HG03039 (cell line): ENCODE results near the gene NNMT.
"Not testable (repeated sequence)": the region's sequence is repeated elsewhere in the genome, so short reads cannot be mapped to it uniquely, and the experiment has no call there.

Source experiments
- ATAC-seq: cut with Tn5 transposase; IDR thresholded peaks from one replicate; pipeline ENCODE4 v1.9.1; 2021; ENCODE audit warnings: mild to moderate bottlenecking, moderate library complexity; ENCODE audit not compliant: unreplicated experiment

Gene NNMT

DNA sequence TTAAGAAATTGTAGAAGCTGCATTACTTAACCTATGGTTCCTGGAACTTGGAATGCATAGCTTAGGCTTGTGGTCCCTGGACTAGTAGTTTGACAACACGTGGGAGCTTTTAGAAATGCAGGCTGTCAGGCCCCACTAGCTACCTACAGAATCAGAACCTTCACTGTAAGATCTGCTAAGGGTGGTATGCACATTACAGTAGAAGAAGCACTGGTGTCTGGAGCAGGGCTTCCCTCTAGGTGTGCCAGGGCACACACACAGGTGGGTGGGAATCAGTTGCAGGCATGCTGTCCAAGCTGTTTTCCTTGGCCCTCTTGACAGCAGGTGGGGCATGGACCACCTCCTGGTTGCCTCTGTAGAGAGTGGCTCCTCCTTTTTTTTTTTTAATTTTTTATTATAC is 8.8 kb downstream of the NNMT start:
- no peak for ATAC-seq

DNA sequence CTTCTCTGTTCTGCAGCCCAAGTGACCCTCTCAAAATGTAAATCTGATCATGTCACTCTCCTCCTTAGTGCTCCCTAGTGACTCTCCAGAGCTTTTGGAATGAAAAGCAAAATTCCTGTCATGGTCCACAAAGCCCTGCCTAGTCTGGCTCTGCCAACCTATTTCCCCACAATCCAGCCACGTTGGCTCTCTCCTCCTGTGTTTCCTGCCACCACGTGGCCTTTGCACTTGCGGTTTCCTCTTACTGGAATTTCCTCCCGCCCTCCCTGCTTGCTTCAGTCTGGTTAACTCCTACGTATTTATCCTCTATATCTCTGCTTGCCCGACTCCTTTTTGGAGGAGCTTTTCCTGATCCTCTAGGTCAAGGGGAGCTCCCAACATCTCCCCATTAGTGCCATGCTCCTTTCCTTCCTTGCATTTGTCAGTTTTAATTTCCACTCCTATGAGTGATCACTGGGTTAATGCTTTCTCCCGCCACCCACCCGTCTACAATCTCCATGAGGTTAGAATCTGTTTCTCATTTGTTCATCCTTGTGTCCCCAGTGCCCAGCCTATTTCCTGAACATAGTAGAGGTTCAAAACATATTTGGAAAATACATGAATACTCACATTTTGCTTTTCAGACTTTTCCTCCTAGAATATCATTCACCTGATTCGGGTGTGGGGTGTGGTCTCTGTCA is 11.5 kb downstream of the NNMT start:
- ATAC-seq, result no peak

DNA sequence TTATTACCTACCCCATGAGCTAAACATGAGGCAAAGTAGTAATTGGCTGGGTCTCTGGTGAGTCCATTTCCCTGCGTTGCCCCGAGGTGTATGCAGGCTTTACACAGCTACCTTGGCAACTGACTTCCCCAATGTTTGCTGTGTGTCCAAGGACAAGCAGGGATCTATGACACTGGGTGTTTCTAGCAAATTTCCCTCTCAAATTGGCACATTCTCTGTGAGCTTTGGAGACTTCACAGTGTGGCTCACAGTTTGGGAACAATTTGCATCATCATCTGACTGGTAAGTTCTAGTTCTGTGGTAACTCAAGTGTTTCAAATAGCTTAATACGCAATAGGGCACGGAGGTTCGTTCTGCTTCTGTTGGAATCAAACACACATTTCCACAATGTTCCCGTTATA is 12.5 kb downstream of the NNMT start:
- ATAC-seq, result no peak

DNA sequence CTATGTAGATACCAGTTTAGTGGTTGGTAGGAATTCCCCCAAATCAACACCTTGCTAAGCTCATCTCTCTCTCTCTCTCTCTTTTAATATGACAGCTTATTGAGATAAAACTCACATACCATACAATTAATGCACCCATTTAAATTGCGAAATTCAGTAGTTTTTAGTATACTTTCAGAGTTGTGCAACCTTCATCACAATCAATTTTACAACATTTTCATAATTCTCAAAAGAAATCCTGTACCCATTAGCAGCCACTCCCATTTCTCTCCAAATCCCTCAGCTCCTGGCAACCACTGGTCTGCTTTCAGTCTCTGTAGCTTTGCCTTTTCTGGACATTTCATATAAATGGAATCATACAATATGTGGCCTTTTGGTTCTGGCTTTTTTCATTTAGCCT is 13.3 kb downstream of the NNMT start:
- ATAC-seq, result no peak

DNA sequence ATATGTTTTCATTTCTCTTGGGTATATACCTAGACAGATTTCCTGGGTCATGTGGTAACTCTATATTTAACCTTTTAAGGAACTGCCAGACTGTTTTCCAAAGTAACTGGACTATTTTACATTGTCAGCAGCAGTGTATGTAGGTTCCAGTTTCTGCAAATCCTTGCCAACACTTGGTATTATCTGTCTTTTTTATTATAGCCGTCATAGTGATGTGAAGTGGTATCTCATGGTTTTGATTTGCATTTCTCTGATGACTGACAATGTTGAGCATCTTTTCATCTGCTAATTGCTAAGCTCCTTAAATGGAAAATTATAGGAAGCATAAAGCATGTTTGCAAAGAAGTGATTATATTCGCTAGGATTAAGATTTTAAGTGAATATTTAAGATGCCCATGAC is 13.9 kb downstream of the NNMT start:
- ATAC-seq, result no peak

DNA sequence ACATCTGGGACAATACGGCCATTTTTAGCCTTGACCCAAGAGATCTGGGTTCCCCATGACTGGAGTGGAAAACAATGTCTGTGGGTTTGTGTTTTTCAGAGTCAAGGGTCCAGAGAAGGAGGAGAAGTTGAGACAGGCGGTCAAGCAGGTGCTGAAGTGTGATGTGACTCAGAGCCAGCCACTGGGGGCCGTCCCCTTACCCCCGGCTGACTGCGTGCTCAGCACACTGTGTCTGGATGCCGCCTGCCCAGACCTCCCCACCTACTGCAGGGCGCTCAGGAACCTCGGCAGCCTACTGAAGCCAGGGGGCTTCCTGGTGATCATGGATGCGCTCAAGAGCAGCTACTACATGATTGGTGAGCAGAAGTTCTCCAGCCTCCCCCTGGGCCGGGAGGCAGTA is 15.7 kb downstream of the NNMT start:
- no peak for ATAC-seq

DNA sequence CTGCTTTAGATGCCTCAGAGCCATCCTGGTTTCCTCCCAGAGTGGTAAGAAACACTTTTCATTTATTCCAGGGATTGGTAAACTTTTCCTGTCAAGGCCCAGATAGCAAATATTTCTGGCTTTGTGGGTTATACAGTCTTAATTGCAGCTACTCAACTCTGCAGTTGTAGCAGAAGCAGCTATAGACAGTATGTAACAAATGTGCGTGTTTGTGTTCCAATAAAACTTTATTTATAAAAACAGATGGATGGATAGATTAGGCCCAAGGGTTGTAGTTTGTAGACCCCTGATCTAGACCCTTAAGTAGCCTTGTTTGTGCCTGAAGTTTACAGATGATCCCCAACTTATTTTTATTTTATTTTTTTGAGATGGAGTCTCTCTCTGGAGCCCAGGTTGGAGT is 17.9 kb downstream of the NNMT start:
- ATAC-seq, result no peak

DNA sequence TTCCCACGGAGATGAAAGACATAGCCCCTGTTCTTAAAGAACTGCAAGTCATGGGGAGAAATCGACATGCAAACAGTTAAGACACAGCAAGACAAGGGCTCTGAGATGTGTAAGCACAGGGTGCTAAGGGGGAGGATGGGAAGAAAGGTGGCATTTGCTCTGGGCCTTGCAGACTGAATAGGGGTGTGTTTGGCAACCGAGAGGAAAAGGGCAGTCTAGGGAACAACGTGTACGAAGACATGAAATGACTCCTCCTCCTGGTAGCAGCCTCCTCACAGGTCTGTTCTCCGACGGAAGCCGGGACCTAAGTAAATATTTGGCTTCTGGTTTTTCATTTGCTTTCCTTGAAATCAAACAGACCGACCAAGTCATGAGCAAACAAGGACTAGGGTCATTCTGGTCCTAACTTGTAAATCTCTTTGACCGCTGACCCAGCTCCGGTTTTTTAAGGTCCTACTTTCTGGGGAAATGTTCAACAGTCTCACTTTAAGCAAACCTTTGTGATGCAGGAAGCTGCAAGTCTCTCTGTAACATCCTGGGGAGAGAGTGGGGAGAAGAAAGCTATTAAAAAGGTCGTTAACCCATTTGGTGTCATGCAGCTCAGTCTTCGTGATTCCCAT is 19.7 kb downstream of the NNMT start:
- ATAC-seq, result no peak

DNA sequence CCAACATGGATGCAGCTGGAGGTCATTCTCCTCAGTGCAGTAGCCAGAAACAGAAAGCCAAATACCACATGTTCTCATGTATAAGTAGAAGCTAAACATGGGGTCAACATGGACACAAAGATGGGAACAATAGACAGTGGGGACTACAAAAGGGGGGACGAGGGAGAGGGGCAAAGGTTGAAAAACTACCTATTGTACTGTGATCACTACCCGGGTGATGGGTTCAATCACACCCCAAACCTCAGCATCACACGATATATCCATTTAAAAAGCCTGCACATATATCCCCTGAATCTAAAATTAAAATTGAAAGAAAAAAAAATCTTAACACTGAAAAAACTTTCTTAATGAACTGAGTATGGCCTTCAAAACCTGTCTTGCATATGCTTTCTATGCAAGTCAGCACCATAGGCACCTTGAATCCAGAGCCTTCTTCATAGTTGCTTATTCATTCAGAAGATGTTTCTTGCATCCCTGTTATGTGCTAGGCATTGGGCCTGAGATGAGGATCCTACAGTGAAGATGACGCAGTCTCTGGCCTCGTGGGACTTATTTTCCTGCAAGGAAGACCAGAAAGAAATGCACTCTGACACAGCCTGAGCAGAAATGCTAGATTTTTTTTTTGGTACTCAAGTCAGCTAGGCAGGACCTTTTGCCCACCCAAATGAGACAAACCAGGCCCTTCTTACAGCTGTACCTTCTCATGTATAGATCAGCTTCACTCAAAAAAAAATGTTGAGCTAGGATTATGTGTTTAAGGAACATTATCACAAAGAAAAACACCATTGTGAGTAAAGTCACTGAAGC is 21.0 kb downstream of the NNMT start:
- no peak for ATAC-seq

DNA sequence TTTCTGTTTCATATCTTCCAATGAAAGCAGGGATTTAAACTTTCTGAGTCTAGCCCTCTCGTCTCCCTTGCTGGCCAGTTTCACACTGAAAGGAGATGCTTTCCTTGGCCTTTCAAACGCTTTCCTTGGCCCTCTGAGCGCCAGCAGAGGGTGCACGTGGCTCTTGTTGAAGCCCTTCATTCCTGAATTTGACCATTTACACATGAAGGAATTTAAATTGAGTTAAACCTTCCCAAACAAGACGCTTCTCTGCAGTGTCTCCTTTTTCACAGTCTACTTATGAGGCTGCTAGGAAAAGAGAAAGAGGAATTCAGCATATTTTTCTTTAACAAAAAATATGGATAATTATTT is 21.6 kb downstream of the NNMT start:
- ATAC-seq, result no peak

DNA sequence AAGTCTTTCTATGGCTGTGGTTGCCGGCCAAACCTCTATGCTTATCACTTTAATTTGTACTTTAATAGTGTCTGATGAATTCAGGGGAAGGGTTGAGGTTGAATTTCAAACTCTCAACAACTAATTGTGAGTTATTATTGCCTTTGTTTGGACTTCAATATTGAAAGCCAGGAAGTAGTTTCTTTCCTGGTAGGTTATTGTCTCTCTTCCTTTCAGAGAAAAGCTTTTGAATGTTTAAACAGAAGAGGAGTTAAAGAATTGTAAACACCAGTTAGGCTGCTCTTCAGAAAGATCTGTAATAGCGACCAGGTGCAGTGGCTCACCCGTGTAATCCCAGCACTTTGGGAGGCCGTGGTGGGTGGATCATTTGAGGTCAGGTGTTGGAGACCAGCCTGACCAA is 22.2 kb downstream of the NNMT start:
- ATAC-seq, result no peak

DNA sequence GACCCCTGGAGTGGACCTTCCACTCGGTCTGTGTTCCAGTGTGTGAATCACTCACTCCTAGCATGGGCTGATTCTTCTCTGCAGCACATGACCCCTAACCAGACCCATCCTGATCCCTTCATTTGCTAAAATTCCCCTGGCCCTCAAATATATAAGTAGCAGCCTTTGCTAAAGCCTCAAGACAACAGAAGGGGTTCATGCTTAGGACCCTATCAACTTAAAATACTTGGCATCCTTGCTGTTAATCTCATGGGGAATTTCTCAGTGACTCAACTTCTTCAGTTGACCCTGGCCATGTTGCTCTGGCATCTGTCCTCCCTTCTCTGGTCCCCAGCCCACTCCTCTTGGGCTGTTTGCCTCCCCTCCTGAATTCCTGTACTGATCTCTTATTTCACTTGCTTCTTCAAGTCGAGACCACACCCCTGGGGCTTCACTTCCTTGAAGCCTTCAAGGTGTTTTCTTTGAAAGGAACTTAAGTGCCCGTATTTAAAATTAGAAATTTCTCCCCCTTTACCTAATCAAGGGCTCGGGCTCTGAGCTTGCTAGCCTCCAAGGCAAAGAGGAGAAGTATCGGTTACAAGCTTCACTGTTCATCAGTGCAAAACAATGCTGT is 23.6 kb downstream of the NNMT start:
- no peak for ATAC-seq

DNA sequence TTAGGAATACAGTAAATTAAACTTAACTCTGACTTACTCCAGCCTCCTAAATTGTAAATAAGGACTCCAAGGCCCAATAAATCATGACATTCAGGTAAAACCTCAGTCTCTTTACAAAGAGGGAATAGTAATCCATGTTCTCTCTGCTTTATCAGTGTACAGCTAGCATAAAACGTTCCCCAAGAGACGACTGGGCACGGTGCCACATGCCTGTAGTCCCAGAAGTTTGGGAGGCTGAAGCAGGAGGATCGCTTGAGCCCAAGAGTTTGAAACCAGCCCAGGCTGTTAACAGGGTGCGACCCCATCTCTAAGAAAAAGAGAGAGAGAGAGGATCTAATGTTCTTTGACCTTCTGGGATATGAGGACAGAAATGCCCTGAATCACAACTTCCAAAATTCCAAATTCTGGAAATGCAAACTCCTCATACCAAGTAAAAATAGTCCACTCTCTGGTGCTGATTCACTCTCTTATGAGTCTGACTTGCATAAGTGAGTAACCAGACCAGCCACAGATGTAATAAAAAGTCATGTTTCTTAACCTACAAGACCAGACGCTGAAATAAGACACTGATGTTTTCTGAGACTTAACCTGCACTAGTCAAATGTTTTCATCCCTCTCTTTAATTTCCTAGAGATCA is 25.5 kb downstream of the NNMT start:
- ATAC-seq, result no peak

DNA sequence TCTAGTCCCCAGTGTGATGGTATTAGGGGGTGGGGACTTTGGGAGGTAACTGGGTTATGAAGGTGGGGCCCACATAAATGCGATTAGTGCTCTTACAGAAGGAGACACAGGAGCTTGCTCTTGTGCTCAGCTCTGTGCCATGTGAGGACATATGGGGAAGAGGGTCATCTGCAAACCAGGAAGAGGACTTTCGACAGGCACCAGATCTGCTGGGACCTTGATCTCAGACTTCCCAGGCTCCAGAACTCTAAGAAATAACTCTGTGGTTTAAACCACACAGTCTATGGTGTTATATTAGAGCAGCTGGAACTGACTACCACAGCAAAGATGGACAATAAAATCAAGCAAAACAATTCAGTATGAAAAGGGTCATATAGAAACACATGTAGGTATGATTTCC is 26.7 kb downstream of the NNMT start:
- no peak for ATAC-seq

DNA sequence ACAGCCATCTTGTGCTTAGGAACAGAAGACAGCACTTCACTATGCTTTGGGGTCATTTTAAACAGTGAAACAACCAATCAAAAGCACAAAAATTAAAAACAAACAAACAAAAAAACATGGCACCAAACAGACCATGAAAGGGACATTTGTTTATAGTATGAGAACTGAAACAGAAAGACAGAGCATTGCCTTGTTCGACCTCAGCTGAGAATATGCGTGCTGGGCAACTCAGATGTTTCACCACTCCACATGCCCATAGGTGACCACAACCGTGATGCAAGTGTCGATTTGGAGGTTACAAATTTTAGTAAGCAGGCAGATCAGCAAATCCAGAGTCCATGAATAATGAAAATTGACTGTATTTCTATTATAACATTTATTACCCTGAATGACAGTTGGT is 30.0 kb downstream of the NNMT start:
- no peak for ATAC-seq

DNA sequence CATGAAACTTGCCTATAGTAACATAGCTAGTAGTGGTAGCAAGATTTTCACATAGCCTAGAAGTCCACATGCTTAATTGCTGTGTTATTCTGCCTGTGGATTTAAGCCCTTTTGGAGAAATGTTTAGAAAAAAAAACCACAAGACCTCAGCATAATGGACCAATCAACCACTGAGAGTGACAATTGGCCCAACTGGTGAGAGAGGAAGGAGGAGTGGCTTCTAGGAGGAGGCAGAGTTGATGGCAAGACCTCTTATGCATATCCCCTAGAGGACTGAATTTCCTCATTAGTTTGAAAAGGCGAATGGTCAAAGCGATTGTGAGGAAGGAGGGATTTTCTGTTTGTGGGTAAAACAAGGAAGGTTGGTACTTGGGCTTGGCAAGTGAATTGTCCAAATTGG is 30.6 kb downstream of the NNMT start:
- no peak for ATAC-seq

DNA sequence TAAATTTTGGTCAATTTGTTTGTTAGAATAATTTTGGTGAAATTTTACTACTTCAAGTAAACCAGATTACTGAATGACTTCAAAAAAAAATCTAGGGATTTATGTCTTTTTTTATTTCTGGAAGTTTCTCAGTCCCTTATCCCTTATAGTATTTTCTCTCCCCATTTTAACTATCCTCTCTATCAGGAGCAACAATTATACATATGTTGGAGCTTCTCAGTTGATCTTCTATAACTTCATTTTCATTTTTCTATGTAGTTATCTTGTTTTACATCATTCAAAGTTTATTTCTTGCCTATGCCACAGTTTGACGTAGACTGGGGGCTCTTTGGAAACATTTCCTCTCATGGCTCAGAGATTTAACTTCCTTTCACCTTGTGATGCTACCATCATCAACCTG is 34.2 kb downstream of the NNMT start:
- no peak for ATAC-seq

DNA sequence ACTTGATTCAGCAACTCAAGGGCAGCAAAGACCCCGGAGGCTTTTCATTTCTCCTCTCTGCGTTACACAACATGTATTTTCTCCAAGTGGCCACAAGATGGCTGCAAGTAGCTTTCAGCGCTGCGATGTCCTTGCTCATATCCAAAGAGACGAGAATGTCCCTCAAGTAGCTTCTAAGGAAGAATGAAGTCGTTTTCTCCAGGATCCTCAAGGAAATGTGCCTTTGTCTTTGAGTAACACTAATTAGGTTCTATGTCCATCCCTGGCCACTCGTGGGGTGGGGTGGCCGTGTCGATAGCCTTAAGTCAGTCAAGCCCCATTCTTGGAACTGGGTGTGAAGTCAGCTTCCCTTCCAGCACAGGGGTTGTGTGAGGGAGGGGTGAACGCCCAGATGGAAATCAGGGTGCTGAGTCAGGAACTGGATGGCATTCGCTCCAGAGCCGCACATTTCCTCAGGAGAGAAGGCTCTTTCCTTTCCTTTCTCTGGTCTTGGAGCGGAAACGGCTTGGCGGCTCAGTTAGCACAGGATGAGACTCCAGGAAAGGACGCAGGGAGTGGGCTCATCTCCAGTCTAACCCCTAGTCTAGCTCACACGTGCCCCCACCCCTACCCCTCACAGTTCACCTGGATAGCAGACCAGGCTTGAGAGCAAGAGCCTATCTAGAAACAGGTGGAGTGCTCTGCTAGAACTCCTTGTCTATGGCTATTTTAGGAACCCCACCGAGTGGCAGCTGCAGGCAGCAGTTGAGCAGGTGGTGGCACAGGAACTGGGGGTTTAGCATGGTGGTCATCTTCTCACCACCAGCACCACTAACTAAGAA is 44.3 kb downstream of the NNMT start:
- ATAC-seq, result no peak

DNA sequence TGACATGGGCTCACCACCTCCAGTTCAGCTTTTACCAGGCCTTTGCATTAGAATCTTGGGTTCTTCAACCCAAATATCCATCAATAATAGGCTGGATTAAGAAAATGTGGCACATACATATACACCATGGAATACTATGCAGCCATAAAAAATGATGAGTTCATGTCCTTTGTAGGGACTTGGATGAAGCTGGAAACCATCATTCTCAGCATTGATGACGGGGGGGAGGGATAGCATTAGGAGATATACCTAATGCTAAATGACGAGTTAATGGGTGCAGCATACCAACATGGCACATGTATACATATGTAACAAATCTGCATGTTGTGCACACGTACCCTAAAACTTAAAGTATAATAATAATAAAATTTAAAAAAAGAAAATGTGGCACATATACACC is 45.5 kb downstream of the NNMT start:
- ATAC-seq, result not testable (repeated sequence)

DNA sequence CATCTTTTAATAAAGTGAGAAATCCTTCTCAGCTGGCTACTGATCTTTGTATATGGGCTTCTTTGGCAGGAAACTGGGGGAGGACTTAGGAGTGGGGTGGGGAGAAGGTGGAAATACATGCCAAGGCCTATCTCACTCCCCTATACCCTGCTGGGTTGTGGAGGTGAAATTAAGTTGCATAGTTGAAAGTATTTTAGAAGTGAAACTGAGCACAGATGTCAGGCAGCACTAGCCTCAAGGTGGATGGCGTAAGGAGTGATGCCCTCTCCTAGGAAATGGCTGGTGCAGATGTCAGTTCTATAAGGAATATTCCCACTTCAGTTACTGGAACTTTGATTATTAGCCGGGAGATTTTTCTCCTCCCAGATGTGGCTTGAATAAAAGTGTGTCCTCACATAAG is 46.3 kb downstream of the NNMT start:
- ATAC-seq, result no peak

DNA sequence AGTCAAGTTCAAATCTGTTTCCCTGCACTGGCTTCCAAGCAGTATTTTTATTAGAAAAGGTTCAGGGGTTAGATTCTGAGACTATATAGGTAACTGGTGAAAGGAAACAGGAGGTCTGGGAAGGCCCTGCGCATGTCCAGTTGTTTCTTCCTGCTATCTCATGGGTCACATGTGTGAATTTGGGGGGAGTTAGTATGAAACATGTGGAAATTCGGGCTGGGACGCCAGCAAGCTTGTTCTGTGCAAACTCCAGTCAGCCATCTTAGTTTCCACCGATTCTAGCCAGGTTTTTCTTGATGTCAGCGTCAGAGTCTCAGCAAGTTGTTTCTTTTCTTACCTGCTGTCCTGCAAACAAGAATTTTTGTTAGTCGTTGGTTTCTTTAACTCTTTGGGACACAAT is 46.8 kb downstream of the NNMT start:
- no peak for ATAC-seq
